Endodermal cell (in vitro differentiated cells): Measurements from ENCODE around the gene CLCN2. TPM values are rescaled to one million over a fixed set of nuclear protein-coding genes. Genes with fewer than 3 reads are reported as not detected.

Experiments used
- DNase-seq: peaks from one replicate; pipeline ENCODE4 v3.0.0-alpha.2; 2017
- H3K27ac ChIP-seq: 2 replicates; pipeline ENCODE4 v1.5.1; 2013; ENCODE audit warnings: mild to moderate bottlenecking, low read depth, low read length, moderate library complexity
- H3K27me3 ChIP-seq: 2 replicates; pipeline ENCODE4 v1.6.1; 2013; ENCODE audit warnings: mild to moderate bottlenecking, low read length, moderate library complexity; ENCODE audit not compliant: insufficient read depth, control insufficient read depth, poor library complexity, severe bottlenecking
- H3K36me3 ChIP-seq: 2 replicates; pipeline ENCODE4 v1.7.0; 2013; ENCODE audit warnings: mild to moderate bottlenecking, low read length, moderate library complexity; ENCODE audit not compliant: control insufficient read depth, insufficient read depth
- H3K4me1 ChIP-seq: one replicate; pipeline ENCODE4 v1.7.0; 2013; ENCODE audit warnings: low read length; ENCODE audit not compliant: control insufficient read depth, insufficient read depth
- H3K4me3 ChIP-seq: 2 replicates; pipeline ENCODE4 v1.5.1; 2013; ENCODE audit warnings: mild to moderate bottlenecking, low read length, moderate library complexity
- H3K9ac ChIP-seq: 2 replicates; pipeline ENCODE4 v1.6.1; 2013; ENCODE audit warnings: mild to moderate bottlenecking, low read length, moderate library complexity; ENCODE audit not compliant: poor library complexity, severe bottlenecking; ENCODE audit errors: extremely low read depth
- H3K9me3 ChIP-seq: 2 replicates; pipeline ENCODE4 v1.6.1; 2013; ENCODE audit warnings: mild to moderate bottlenecking, low read length, moderate library complexity; ENCODE audit not compliant: control insufficient read depth
- H3K27ac Mint-ChIP-seq: 2 replicates; pipeline ENCODE4 v1.8.0; 2020; ENCODE audit warnings: mixed read lengths
- H3K27me3 Mint-ChIP-seq: 2 replicates; pipeline ENCODE4 v1.8.0; 2021; ENCODE audit warnings: mild to moderate bottlenecking, mixed read lengths; ENCODE audit not compliant: insufficient read depth
- H3K36me3 Mint-ChIP-seq: 2 replicates; pipeline ENCODE4 v1.8.0; 2020; ENCODE audit warnings: low read depth, mixed read lengths
- H3K4me1 Mint-ChIP-seq: 2 replicates; pipeline ENCODE4 v1.8.0; 2020; ENCODE audit warnings: mixed read lengths
- H3K4me3 Mint-ChIP-seq: 2 replicates; pipeline ENCODE4 v1.8.0; 2020; ENCODE audit warnings: mild to moderate bottlenecking, moderate library complexity, mixed read lengths
- H3K9me3 Mint-ChIP-seq: 2 replicates; pipeline ENCODE4 v1.8.0; 2020; ENCODE audit warnings: mild to moderate bottlenecking, mixed read lengths
- CTCF ChIP-seq: fragments of 200-600 bp; sonication (generic); conservative IDR thresholded peaks from 2 replicates; pipeline ENCODE4 v1.5.0; 2021; ENCODE audit warnings: antibody characterized with exemption, mild to moderate bottlenecking
- WGBS, 2 experiments: methylation state at CpG; one replicate each; pipeline versions ENCODE4 v1.1.5 to v1.1.7; 2013; ENCODE audit warnings: missing lambda C conversion rate in 2 of 2, mixed read lengths in 1 of 2; ENCODE audit not compliant: insufficient coverage in 1 of 2, insufficient read length in 1 of 2; 5-methylcytosine and 5-hydroxymethylcytosine counted together
- total RNA-seq, 2 donors: library from RNA; stranded (reverse); fragmentation: NEBNext Ultra II Directional in 1 of 2; extraction: Animal tissue kit (Norgen Biotek cat#: 25700) in 1 of 2; gene quantifications; 2 replicates in 1 of 2; 3 replicates in 1 of 2; pipeline ENCODE4 v1.2.1, GENCODE V29; 2021

Gene CLCN2
- total RNA-seq, 2 donors from 2014 or later = 32.4 to 38.4 TPM

- Histone ChIP-seq H3K4me1 (no peaks in the 10 kb centered on the region), H3K9ac (no peak overlapping the region), H3K4me3 (no peak overlapping the region), H3K9me3 (no peaks in the 10 kb centered on the region), H3K27me3 (peaks cover 7% of the 10 kb centered on the region), H3K27ac (no peak overlapping the region), H3K36me3 (peaks cover 16% of the 10 kb centered on the region)
- 94 to 95% methylated on average over 5 to 6 of the region's 7 CpGs for WGBS, 2 experiments
- H3K27ac Mint-ChIP-seq = no peak overlapping the region
- no peak for DNase-seq
- no peak for TF ChIP-seq CTCF
- H3K4me1 Mint-ChIP-seq = peaks cover 12% of the 10 kb centered on the region
- no peaks in the 10 kb centered on the region for H3K9me3 Mint-ChIP-seq
- peaks cover 20% of the 10 kb centered on the region for H3K36me3 Mint-ChIP-seq
- H3K4me3 Mint-ChIP-seq = no peak overlapping the region
- H3K27me3 Mint-ChIP-seq = peaks cover 7% of the 10 kb centered on the region
Measured at GRCh38 chr3:184296616-184297015, 64.8 kb downstream of the CLCN2 start.

Other genes starting within 250 kb of the CLCN2 start
- 10 to 100 TPM; 33.4 to 37.5 TPM for gene EIF2B5, start 226.2 kb downstream of the CLCN2 start, total RNA-seq
- 10 to 100 TPM; 90.5 to 95.1 TPM for gene DVL3, start 206.2 kb downstream of the CLCN2 start, total RNA-seq
- gene AP2M1, start 186.8 kb downstream of the CLCN2 start, total RNA-seq = 100 to 1,000 TPM; 412 to 450 TPM
- gene ABCF3, start 175.4 kb downstream of the CLCN2 start, total RNA-seq = 10 to 100 TPM; 57.6 to 57.8 TPM
- under 1 TPM; 0.62 to 0.97 TPM for gene VWA5B2, start 132.0 kb downstream of the CLCN2 start, total RNA-seq
- gene ALG3, start 112.6 kb downstream of the CLCN2 start, total RNA-seq = 10 to 100 TPM; 37.3 to 42.5 TPM
- 1 to 10 TPM; 4.5 to 5.2 TPM for gene EEF1AKMT4, start 111.9 kb downstream of the CLCN2 start, total RNA-seq
- gene CAMK2N2, start 100.1 kb downstream of the CLCN2 start, total RNA-seq = 1 to 10 TPM in 1 of 2 donors, under 1 TPM in 1; 0.33 to 1.8 TPM
- gene ECE2, start 85.6 kb downstream of the CLCN2 start, total RNA-seq = not detected
- 100 to 1,000 TPM; 332 TPM for gene PSMD2, start 62.4 kb downstream of the CLCN2 start, total RNA-seq
- gene EIF4G1, start 47.0 kb downstream of the CLCN2 start, total RNA-seq = 100 to 1,000 TPM; 408 to 475 TPM
- 10 to 100 TPM; 18.3 to 24.1 TPM for gene FAM131A, start 24.0 kb downstream of the CLCN2 start, total RNA-seq
- gene POLR2H, start 105 bp upstream of the CLCN2 start, total RNA-seq = 100 to 1,000 TPM in 1 of 2 donors, 10 to 100 TPM in 1; 95.9 to 117 TPM
- 1 to 10 TPM; 1.4 to 1.7 TPM for gene THPO, start 16.6 kb upstream of the CLCN2 start, total RNA-seq
- 10 to 100 TPM in 1 of 2 donors, 1 to 10 TPM in 1; 5.0 to 17.4 TPM for gene CHRD, start 18.4 kb upstream of the CLCN2 start, total RNA-seq
- gene EPHB3, start 200.2 kb upstream of the CLCN2 start, total RNA-seq = 10 to 100 TPM; 32.7 to 36.9 TPM